Erythroblast (primary cell): ENCODE measurements around the gene SLCO2A1.

Experiments used
- GATA1 ChIP-seq: IDR thresholded peaks from 2 replicates; pipeline ENCODE4 v1.6.1; 2011; ENCODE audit warnings: low read depth, mild to moderate bottlenecking, control low read depth, low read length, moderate library complexity
- POLR2A ChIP-seq: IDR thresholded peaks from 2 replicates; pipeline ENCODE4 v1.6.1; 2011; ENCODE audit warnings: mild to moderate bottlenecking, low read length

DNA sequence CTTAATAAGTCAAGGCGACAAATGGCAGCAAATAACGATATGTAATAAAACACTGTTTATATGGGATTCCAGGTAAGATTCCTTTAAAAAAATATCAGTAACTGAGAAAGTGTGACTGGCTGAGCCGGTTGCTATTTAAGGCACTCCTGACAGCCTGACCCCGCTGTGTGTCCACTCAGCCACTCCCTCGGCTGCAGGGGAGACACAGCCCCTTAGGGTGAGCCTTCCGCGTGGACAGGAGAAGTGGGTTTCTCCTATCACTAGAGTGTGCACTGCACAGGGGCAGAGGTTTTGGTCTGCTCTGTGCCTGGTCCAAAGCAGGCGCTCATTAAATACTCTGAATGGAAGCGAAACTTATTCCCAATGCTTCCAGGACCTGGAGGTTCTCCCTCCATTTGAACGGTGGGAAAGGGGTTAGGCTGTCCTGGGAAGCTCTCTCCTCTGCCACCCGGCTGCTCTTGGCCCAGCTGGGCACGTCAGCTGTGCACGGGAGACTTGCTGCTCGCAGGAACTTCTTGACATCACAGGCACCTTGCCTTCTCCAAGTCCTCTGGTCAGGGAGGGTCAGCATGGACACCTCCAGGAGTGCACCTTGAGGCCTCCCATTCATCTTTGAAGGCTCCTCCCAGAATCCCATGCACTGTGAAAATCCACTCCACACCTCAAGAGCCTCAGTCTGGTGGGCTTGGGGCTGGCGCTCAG, 43.3 kb upstream of the SLCO2A1 start:
- TF ChIP-seq POLR2A = no peak
- no peak for TF ChIP-seq GATA1
